ENCODE data around the gene CPVL.

The CPVL gene

DNA sequence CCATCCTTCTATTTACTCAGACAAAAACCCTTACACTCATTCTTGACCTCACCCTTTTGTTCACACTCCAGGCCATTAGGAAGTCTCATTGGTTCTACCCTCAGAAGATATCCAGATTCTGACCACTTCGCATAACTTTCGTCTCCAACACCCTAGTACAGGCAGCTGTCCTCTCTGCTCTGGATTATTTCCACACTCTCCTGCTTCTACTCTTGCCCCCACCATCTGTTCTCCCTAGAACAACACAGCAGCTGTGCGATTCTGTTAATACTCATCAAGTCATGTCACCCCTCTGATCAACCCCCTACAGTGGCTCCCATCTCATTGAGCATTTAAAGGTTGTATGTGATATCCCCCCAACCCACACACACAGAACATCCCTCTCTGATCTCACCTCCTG lies 172.7 kb downstream of the CPVL start:
- no peak for DNase-seq (ENCODE audit: low spot score)

DNA sequence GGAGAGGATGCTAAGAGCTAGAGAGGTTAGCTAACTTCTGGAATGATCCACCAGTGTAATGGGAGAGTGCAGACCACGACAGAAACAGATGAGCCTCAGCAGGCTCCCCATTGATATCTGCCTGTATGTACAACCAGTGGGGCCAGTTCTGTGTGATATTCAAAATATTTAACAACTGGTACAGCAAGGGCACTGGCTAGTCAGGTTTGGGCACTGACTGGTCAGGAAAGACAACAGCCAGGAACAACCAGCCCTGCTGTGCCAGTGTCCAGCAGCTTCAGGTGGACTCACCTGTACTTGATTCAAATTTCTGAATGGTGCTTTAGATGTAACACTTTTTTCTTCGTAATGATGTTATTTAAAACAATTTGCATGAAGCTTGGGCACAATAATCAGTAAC lies 182.3 kb downstream of the CPVL start:
- no peak for DNase-seq (ENCODE audit: low spot score)

DNA sequence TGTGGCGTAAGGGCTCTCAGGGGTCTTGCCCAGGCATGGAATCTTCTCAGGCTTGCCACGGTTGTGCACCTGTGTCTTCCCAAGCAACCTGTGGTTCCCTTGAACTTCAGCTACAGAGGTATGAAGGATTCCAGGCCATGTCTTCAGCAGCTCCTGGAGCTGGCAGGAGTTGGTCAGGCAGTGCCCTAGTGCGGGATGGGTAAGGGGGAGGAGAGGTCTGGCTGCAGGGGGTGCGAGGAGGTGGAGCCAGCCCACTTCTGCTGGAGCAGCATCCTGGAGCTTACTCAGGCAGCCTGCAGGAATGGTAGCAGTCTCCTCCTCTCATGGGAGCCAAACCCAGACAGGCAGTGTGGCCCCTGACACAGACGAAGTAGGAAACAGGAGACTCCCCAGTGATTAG lies 184.4 kb downstream of the CPVL start:
- DNase-seq (ENCODE audit: low spot score), result no peak

DNA sequence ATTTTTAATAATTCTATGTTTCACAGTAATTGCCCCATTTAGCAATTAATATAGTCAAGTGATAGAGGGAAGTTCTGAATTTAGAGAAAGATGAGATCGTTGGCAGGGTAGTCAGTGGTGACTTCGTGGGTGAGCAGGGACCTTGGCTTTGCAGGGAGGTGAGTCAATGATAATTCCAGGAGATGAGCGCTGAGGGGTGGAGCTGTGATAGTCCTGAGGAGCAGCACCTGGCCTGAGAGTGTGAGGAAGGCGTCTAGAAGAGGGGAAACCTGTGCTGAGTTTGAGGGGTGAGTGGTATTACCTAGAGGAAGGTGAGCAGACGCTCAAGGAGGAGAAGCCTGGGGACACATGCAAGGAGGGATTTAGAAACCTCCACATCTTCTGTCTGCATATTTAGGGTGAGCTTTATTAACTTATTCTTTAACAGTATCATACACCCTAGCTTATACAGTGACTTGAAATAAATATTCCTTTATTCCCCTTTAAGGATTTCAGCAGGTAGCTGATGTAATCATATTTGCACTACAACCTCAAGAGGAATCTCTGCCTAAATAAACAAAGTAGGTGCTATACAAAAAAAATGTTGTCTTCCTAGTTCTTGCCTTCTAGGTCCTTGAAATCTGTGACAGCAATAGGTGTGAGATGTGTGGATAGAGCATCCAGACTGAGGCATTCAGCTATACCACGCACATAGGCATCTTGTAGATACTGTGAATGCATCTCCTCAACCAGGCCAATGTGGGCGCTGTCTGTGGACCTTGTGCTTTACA lies 186.1 kb downstream of the CPVL start:
- DNase-seq (ENCODE audit: low spot score), result no peak

DNA sequence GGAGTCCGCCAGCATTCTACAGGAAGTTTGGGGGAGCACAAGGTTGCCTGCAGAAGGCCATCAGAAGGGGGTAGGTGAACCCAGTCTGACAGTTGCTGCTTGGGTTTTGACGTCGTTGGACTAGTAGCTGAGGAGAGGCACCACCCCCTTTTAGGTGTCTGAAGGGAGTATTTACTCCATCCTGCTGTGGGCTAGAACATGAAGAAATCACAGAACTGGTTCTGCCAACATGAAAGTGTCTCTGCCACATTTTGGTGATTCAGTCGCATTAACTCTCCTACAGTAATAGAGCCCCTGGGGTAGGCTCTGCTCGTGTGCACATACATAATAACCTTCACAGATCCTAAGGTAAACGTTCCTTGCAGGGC lies 187.4 kb downstream of the CPVL start:
- no peak for DNase-seq (ENCODE audit: low spot score)

DNA sequence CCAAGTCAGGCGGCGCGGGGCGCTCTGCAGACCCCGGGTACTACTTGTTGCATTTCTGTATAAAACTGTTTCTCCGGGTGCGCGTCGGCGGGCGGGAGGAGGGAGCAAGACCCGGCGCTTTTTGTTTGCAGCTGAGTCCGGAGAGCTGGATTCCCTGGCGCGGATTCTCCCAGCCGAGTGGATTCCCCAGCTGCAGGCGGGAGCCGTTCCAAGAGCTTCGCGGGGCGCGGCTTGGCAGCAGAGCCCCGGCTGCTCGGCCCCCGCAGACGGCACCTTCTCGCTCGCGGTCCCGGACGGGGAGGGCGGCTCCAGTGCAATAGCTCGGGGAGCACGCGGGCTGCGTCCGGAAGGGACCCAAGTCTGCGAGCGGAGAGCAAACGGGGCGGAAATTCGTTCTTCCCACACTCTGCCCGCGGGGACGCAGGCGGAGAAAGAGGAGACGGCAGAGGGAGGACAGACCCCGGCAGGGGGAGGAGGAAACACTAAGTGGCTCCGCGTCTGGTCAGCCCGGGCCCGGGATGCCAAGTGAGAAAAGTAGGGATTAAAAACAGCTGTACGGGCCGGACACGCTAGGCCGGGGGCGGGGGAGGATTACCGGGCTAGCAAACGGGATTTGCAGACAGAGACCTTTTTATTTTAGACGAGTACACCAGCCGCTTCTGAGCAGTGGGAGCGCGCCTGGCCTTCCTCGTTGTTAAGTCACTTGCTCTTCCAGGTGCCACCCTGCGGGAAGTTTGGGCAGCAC lies 187.9 kb downstream of the CPVL start, which contains the start of gene TRIL:
Gene TRIL, minus strand, starts transcription at position 96 of the 745 bp plus-strand sequence. CDS start 284 bp downstream, outside the sequence.
- DNase-seq (ENCODE audit: low spot score), result peak; percentile 92

DNA sequence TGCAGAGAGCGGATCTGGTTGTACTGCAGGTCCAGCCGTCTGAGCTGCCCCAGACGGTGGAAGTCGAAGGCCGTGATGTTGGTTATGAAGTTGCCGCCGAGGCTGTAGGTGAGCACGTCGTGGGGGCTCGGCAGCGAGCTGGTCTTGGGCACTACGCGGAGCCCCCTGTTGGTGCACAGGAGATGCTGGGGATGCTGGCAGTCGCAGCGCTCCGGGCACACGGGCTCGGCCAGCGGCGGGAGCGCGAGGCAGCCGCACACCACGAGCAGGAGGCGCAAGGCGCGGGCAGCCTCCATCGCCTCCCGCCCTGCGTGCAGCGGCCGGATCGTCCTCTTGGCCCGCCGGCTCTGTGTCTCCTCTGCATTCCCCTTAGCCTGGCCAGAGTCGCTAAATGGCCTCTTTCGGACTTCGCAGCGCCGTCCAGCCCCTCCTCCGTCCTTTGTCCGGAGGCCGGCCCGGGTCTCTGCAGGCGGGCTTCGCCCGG lies 188.5 kb downstream of the CPVL start:
- no peak for DNase-seq (ENCODE audit: low spot score)

DNA sequence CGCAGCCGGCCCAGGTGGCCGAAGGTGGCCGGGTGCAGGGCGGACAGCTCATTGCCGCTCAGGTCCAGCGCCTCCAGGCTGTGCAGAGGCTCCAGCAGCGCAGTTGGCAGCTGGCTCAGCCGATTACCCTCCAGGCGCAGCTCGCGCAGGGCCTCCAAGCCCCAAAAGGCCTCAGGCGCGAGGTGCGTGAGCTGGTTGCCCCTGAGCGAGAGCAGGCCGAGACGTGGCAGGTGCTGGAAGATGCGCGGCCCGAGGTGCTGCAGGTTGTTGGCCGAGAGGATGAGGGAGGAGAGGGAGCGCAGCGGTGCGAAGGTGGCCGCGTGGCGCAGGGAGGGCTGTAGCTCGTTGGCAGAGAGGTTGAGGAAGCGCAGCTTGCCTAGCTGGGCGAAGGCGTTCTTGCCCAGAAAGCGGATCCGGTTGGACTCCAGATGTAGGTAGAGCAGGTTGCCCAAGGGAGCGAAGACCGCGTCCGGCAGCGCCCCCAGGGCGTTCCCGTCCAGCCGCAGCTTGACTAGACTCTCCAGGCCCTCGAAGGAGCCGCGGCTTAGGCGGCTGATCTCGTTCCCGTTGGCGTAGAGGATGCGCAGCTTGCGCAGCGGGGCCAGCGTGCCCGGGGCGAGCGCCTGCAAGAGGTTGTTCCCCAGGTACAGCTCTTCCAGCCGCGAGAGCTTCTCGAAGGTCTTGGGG lies 189.1 kb downstream of the CPVL start:
- DNase-seq (ENCODE audit: low spot score), result peak; percentile 77

DNA sequence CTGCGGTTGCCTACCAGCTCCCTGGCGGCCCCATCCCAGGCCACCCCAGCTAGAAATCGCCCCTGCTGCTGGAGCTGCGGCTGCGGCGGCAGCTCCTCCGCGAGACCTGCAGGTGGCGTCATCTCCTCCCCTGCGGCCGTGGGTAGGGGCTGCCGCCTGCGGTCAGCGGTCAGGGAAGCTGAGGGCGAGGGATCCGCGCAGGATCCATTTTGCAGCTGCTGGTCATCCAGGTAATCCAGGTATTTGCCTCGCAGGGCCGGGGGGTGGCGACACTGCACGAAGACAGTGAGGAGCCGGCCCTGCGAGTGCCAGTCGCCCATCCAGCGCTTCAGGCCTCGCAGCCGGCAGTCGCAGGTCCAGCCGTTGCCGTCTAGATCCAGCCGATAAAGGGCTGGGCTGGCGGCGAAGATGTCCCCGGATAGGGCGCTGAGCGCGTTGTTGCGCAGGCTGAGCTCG lies 189.7 kb downstream of the CPVL start:
- peak; percentile 86 for DNase-seq (ENCODE audit: low spot score)

DNA sequence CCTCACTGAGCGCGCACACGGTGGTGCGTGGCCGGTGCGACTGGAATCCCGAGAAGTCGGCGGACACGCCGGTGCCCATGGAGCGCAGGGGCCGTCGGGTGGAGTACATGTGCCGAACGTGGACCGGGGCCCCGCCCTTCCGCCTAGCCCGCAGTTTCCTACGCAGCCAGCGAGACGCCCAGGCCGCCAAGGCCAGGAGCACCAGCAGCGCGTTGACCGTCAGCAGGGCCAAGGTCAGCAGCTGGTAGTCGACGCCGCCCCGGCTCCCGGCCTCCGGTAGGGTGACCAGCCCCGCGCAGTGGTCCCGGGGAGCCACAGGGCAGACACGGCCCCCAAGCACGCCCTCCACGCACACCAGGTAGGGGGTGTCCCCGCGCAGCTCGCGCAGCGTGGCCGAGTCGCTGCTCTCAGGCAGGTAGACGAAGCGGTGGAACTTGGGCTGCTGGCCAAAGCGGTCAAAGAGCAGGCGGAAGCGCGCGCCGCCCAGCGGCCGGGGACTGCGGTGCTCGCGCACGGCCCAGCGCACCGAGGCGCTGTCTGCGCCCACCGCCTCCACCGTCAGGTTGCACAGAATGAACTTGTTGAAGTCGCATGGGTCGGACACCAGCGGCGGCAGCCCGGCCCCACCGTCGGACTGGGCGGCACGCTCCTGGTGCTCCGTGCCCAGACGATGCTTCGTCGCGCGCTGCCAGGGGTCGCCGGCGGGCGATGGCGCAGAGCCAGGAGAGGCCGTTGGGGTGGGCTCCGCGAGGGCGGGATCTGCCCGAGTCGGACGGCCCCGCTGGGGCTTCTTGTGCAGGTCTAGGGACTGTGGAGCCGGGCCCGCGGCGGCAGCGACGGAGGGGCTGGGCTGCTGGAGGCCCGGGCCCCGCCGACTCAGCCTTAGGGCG lies 190.4 kb downstream of the CPVL start:
- peak; percentile 90 for DNase-seq (ENCODE audit: low spot score)

DNA sequence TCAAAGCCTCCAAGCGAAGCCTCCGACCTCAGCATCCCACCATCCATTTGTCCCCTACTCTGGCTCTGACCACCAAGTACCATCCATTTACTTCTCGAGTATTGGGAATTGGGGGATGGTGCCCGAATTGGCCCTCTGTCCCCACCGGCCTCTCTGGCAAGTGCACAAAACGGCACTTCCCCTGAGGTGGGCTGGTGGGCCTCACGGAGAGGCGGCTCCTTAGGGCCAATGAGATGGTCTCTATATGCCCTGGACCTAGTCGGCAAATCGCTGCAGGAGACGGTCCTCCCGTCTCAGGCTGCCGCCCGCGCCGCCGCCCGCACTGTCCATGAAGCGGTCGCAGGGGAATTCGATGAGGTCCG lies 191.0 kb downstream of the CPVL start:
- DNase-seq (ENCODE audit: low spot score), result no peak

DNA sequence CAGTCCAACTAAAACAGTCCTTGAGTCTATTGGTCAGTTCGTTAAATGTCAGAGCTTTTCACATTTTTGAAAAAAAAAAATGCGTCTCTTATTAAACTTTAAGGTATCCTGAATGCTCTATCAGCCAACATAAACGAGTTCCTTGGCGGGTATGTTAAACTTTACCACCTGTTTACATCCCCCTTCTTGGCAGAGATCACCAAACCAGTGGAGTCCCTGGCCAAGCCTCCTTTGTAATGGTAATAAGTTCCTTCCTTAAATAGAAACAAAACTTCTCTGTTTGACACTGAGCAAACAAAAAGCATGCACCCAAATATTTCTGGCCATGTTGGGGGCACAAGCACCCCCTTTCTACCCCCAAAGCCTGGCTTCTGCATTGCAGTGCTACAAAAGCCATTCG lies 191.4 kb downstream of the CPVL start:
- DNase-seq (ENCODE audit: low spot score), result no peak

DNA sequence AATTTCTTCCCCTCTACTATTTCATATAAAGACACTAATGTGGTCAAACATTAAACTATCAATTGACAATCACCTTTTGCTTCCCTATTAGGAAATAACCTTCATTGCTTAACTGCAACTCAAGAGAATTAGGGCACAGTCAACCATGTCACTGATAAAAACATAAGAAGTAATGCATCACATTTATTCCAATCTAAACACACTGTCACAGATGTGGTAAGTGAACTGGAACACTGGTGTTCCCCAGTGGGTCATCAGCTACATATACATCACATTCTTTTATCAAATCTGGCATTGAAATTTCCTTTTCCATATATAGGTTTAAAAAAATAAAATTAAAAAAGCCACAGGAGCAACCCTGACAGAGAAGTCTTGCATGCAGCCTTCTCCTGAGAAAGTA lies 191.9 kb downstream of the CPVL start:
- no peak for DNase-seq (ENCODE audit: low spot score)

DNA sequence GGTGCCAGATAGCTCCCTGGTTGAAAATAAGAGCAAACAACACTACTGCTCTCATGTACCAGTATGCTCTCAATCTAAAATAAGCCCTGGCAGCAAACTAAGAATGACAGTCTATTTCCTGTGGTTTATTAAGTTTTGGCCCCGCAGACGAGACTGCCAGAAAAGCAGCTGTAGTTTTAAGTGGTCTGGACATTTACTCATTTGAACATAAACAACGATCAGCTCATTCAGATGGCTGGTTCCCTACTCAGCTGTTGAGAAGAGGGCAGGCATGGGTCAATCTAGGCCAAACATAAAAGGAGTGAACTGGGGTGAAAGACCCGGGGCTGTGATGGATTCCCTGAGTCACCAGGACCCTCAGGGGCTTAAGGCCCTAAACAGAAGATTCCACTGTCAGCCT lies 192.7 kb downstream of the CPVL start:
- DNase-seq (ENCODE audit: low spot score), result no peak

Measured in ecto neural progenitor cell (in vitro differentiated cells).